Gastroesophageal sphincter (tissue), 3 donors: Measurements from ENCODE around the gene MAP1LC3B.

ENCODE experiments used
- EP300 ChIP-seq: sonication (generic); formaldehyde crosslinking; IDR thresholded peaks from one replicate; pipeline ENCODE4 v1.6.1; 2017; ENCODE audit warnings: antibody characterized with exemption, mild to moderate bottlenecking
- POLR2A ChIP-seq, 2 donors: fragments of 450-650 bp; IDR thresholded peaks; one replicate each; pipeline ENCODE4 v1.6.1; 2017; ENCODE audit warnings: antibody characterized with exemption in 2 of 2, mild to moderate bottlenecking in 2 of 2, moderate library complexity in 1 of 2
- POLR2AphosphoS5 ChIP-seq: sonication (generic); formaldehyde crosslinking; IDR thresholded peaks from one replicate; pipeline ENCODE4 v1.6.1; 2017; ENCODE audit warnings: antibody characterized with exemption
- TF ChIP-seq, protein P1 (sequence below), 4 experiments: fragments of 200-600 bp in 2 of 4; fragments of 450-650 bp in 2 of 4; sonication (generic) in 1 of 4; IDR thresholded peaks; one replicate each; pipeline ENCODE4 v1.5.1; 2017 to 2019; ENCODE audit warnings: antibody characterized with exemption in 4 of 4, mild to moderate bottlenecking in 2 of 4, moderate library complexity in 2 of 4

DNA sequence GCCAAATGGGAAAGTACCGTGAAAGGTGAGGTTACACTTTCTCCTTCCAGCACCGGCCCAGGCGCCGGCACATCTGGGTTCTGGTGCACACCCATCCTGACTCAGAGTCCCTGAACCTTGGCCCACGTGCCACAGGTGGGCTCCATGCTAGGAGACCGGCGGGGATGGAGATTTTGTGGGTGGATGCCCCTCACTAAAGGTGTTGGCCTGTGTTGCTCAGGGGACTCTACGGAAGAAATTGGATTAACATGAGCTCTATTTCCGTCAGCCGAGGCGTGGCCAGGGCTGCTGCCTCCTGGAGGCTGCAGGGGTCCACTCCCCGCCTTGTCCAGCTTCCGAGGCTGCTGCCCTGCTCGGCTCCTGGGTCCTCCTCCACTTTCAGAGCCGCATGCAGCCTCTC is 39.3 kb upstream of the MAP1LC3B start:
- TF ChIP-seq, protein P1, sequence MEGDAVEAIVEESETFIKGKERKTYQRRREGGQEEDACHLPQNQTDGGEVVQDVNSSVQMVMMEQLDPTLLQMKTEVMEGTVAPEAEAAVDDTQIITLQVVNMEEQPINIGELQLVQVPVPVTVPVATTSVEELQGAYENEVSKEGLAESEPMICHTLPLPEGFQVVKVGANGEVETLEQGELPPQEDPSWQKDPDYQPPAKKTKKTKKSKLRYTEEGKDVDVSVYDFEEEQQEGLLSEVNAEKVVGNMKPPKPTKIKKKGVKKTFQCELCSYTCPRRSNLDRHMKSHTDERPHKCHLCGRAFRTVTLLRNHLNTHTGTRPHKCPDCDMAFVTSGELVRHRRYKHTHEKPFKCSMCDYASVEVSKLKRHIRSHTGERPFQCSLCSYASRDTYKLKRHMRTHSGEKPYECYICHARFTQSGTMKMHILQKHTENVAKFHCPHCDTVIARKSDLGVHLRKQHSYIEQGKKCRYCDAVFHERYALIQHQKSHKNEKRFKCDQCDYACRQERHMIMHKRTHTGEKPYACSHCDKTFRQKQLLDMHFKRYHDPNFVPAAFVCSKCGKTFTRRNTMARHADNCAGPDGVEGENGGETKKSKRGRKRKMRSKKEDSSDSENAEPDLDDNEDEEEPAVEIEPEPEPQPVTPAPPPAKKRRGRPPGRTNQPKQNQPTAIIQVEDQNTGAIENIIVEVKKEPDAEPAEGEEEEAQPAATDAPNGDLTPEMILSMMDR (IDR thresholded peaks at IDR 0.05): no peak
- TF ChIP-seq POLR2AphosphoS5 (no peak), EP300 (no peak), POLR2A (IDR thresholded peaks at IDR 0.05) (no peak)
